GM19099 (cell line): ENCODE data around the gene HIPK3.

Source experiments
- POLR2A ChIP-seq: IDR thresholded peaks from 3 replicates; pipeline ENCODE4 v1.6.1; 2011; ENCODE audit warnings: low read depth; ENCODE audit not compliant: insufficient read length; ENCODE audit errors: extremely low read depth

HIPK3 gene

GRCh38 chr11:33281758-33282157 lies 24.6 kb downstream of the HIPK3 start:
- no peak for TF ChIP-seq POLR2A

DNA sequence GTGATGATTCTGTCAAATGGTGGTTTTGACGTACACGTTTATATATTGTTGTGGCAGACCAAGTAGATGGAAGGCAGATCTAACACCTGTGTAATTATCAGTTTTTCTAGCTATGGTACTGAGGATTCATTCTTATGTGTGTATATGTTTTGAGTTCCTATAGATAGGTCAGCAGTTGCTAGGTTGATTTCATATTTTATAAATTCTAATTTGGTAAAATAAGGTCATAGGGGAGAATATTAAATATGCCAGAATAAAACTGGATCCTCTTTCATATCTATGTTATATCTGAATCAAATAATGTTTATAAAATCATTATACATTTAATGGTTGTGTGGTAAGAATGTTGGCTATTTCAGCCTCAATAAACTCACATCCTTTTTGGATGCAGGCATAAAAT lies 27.6 kb downstream of the HIPK3 start:
- TF ChIP-seq POLR2A = no peak

- no peak for TF ChIP-seq POLR2A
Observed at GRCh38 chr11:33290319-33290718, 33.1 kb downstream of the HIPK3 start.

GRCh38 chr11:33291004-33291777 lies 34.0 kb downstream of the HIPK3 start:
- TF ChIP-seq POLR2A = no peak

DNA sequence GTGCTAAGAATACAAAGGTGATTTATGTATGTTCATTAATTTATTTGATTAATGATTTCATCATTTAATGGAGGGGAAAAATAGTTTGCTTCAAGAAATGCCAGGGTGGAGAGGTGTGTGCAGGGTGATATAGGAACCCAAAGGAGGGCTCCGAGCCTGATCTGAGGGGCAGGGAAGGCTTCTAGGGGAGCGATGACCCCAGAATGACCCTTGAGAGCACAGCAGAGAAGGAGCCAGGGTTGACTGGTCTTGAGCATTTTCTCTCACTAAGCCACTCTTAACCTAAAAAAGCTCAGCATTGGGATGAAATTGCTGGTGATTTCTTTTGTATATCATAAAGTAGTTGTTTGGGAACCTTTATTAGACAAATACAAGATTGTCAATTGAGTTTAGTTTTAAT lies 35.1 kb downstream of the HIPK3 start:
- TF ChIP-seq POLR2A = no peak

- no peak for TF ChIP-seq POLR2A
Observed at GRCh38 chr11:33294224-33294623, 37.0 kb downstream of the HIPK3 start.

DNA sequence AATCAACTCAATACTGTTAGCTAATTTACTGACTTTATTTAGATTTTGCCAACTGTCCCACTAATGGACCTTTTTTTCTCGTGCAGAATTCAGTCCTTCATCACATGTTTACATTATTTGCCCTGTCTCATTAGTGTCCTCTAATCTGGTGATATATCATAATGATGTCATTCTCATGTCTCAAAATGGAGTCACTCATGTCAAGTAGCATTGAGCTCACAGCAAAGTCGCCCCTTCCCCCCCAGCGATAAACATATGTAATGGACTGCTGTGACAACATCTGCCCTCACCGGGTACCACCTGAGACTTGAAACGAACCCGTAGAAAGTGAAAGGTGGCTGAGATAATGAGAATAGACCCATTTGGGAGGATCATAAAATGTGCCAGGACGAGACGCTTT lies 37.6 kb downstream of the HIPK3 start:
- no peak for TF ChIP-seq POLR2A

DNA sequence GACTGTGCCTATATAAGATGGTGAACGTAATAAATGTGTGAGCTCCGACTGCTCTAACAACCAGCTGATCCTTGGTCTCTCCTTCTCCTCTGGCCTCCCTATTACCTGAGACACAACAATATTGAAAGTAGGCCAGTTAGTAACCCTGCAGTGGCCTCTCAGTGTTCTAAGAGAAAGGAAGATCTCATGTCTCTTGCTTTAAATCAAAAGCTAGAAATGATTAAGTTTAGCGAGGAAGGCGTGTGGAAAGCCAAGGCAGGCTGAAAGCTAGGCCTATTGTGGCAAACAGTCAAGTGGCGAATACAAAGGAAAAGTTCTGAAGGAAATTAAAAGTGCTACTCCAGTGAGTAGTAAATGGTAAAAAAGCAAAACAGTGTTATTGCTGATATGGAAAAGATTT lies 39.5 kb downstream of the HIPK3 start:
- no peak for TF ChIP-seq POLR2A

- TF ChIP-seq POLR2A = no peak
Observed at GRCh38 chr11:33303541-33303940, 46.4 kb downstream of the HIPK3 start.

DNA sequence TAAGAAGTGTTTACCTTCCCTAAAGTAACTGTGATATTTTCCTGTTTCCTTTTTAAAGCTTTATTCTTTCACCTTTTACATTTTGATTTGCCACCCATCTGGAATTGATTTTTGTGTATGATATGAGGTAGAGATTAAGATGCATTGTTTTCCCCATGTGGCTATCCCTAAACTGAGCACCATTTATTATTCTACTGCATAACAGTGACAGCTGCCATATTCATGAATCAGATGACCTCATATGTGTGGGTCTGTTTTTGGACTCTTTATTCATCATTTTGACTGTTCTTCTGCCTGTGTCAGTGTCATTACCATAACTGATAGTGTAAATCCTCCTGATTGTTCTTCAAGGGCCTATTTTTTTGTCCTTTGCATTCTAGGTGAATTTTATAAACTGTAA lies 50.8 kb downstream of the HIPK3 start:
- TF ChIP-seq POLR2A = no peak

DNA sequence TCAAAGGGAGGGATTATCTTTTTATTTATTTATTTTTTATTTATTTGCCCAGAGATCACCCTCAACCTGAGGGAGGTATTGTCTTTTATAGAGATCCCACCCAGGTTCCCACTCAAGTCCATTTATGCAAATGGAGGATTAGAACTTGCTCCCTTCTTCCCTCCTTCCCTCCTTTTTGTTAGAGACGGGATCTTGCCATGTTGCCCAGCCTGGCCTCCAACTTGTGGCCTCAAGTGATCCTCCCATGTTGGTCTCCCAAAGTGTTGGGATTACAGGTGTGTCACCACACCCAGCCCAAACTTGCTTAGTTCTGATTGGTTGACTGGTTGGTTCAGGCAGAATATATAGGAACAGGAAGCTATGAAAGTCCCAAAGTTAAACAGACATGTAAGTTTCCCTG lies 51.9 kb downstream of the HIPK3 start:
- TF ChIP-seq POLR2A = no peak

- no peak for TF ChIP-seq POLR2A
Observed at GRCh38 chr11:33310720-33311500, 53.7 kb downstream of the HIPK3 start.

DNA sequence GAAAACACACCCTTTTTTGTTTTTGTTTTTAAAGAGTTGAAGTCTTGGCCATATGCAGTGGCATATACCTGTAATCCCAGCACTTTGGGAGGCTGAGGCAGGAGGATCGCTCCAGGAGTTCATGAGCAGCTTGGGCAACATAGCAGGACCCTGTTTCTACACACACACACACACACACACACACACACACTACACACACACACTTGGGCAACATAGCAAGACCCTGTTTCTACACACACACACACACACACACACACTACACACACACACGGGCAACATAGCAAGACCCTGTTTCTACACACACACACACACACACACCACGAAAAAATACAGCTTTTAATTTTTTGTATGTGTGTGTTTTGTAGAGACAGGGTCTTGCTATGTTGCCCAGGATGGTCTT lies 54.5 kb downstream of the HIPK3 start:
- TF ChIP-seq POLR2A = no peak

GRCh38 chr11:33315822-33316221 lies 58.6 kb downstream of the HIPK3 start:
- no peak for TF ChIP-seq POLR2A

GRCh38 chr11:33317662-33318061 lies 60.5 kb downstream of the HIPK3 start:
- no peak for TF ChIP-seq POLR2A
